Sigmoid colon (tissue), 7 donors: ENCODE data around the gene LPP. TPM values are rescaled to one million over a fixed set of nuclear protein-coding genes. Genes with fewer than 3 reads are reported as not detected.

ENCODE experiments used
- DNase-seq: peaks from one replicate; pipeline ENCODE4 v3.0.0-alpha.2; 2019
- H3K27ac ChIP-seq, 4 donors: fragments of 200-600 bp; sonication (generic); one replicate each; pipeline ENCODE4 v1.5.1; 2016 to 2019; ENCODE audit warnings: mild to moderate bottlenecking in 1 of 4
- H3K27me3 ChIP-seq, 3 donors: fragments of 200-600 bp; sonication (generic); one replicate each; pipeline ENCODE4 v1.5.1; 2019; ENCODE audit warnings: mild to moderate bottlenecking in 1 of 3
- H3K36me3 ChIP-seq, 4 donors: fragments of 200-600 bp; sonication (generic); one replicate each; pipeline ENCODE4 v1.5.1; 2016 to 2019
- H3K4me1 ChIP-seq, 4 donors: fragments of 200-600 bp; sonication (generic); one replicate each; pipeline ENCODE4 v1.5.1; 2017 to 2019
- H3K4me3 ChIP-seq, 4 donors: fragments of 200-600 bp; sonication (generic); one replicate each; pipeline ENCODE4 v1.5.1; 2017 to 2019; ENCODE audit warnings: mild to moderate bottlenecking in 2 of 4, moderate library complexity in 1 of 4
- H3K9me3 ChIP-seq, 4 donors: fragments of 200-600 bp in 3 of 4; sonication (generic) in 3 of 4; one replicate each; pipeline versions ENCODE4 v1.5.1 to v1.6.1; 2013 to 2019
- EP300 ChIP-seq, 4 donors: sonication (generic); formaldehyde crosslinking; IDR thresholded peaks; one replicate each; pipeline ENCODE4 v1.6.1; 2017; ENCODE audit warnings: antibody characterized with exemption in 4 of 4
- POLR2A ChIP-seq, 2 donors: fragments of 450-650 bp; IDR thresholded peaks; one replicate each; pipeline ENCODE4 v1.6.1; 2016; ENCODE audit warnings: antibody characterized with exemption in 2 of 2, mild to moderate bottlenecking in 2 of 2, moderate library complexity in 2 of 2
- POLR2AphosphoS5 ChIP-seq, 4 donors: sonication (generic); formaldehyde crosslinking; IDR thresholded peaks; one replicate each; pipeline ENCODE4 v1.6.1; 2017; ENCODE audit warnings: antibody characterized with exemption in 4 of 4
- WGBS, 2 donors: extraction: QIAGEN DNeasy Blood & Tissue Kit; methylation state at CpG; one replicate each; pipeline ENCODE4 v1.1.7; 2013; 5-methylcytosine and 5-hydroxymethylcytosine counted together
- intact Hi-C: fragments of 100-400 bp; cut with DNase I; formaldehyde crosslinking; loops from one replicate; pipeline ENCODE4 v1.15.1; 2023
- polyA plus RNA-seq, 3 donors: library from polyadenylated mRNA; stranded (reverse); fragments of 200-250 nt; gene quantifications; one replicate each; pipeline ENCODE4 v1.2.3, GENCODE V29; 2013
- total RNA-seq, 4 donors: library from RNA; depleted of rRNA; stranded (reverse); fragments of >200 nt; gene quantifications; one replicate each; pipeline ENCODE4 v1.1.0, GENCODE V29; 2016
- TF ChIP-seq, protein P1 (sequence below), 4 experiments: fragments of 450-650 bp in 3 of 4; fragments of 200-600 bp in 1 of 4; IDR thresholded peaks; one replicate each; pipeline ENCODE4 v1.5.1; 2016 to 2019; ENCODE audit warnings: antibody characterized with exemption in 4 of 4, mild to moderate bottlenecking in 3 of 4, moderate library complexity in 2 of 4
- donor health status: healthy with polysubstance abuse.
- donor health status: Bipolar disorder and iron deficiency.
- donor health status: healthy.

LPP gene
- total and polyA plus RNA-seq, 7 donors: 5.3 to 1,773 (median 824) TPM

DNA sequence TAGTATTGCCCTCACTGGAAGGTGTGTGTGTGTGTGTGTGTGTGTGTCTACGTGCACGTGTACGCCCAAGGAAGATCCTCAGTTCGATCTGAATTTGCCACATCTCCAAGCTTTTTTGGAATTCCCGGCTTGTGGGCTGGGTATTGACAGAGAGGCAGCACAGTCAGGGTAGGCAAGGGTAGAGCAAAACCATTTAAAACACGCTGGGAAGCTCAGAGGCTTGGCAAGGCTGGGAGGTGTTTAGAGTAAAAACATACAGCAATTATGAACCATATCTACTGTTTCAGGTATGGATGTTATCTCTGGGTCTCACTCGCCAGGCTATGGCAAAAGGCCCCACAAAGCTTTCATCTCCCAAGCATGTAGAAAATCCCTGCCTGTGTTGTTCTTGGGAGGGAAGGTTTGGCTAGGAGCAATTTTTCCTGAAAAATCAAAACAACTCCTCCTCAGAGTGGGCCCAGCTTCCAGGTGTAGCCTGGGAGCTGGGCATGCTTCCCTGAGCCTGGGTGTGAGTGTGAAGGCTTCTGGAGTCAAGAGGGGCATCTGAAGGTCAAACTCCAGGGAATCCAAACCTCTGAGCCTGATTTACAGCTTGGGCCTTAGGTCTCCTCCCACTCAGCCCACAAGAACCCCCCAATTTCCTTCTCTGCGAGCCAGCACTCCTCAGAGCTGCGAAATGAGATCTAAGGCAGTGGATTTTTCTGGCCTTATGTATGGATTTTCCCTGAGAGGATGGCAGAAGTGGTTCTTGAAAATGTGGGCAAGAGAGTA lies 773.0 kb downstream of the LPP start:
- intact Hi-C loops: no loop called here
- Histone ChIP-seq H3K36me3 (no peaks in the 10 kb centered on the region), H3K9me3 (no peaks in the 10 kb centered on the region), H3K27me3 (no peaks in the 10 kb centered on the region), H3K4me3 (no peak overlapping the region), H3K27ac (no peak overlapping the region), H3K4me1 (no peaks in the 10 kb centered on the region)
- WGBS, 2 donors: 94% methylated on average over 9 of the region's 9 CpGs
- DNase-seq: no peak
- TF ChIP-seq, protein P1, sequence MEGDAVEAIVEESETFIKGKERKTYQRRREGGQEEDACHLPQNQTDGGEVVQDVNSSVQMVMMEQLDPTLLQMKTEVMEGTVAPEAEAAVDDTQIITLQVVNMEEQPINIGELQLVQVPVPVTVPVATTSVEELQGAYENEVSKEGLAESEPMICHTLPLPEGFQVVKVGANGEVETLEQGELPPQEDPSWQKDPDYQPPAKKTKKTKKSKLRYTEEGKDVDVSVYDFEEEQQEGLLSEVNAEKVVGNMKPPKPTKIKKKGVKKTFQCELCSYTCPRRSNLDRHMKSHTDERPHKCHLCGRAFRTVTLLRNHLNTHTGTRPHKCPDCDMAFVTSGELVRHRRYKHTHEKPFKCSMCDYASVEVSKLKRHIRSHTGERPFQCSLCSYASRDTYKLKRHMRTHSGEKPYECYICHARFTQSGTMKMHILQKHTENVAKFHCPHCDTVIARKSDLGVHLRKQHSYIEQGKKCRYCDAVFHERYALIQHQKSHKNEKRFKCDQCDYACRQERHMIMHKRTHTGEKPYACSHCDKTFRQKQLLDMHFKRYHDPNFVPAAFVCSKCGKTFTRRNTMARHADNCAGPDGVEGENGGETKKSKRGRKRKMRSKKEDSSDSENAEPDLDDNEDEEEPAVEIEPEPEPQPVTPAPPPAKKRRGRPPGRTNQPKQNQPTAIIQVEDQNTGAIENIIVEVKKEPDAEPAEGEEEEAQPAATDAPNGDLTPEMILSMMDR (IDR thresholded peaks at IDR 0.05): no peak
- TF ChIP-seq POLR2A (IDR thresholded peaks at IDR 0.05) (no peak), EP300 (IDR thresholded peaks at IDR 0.05) (no peak)

DNA sequence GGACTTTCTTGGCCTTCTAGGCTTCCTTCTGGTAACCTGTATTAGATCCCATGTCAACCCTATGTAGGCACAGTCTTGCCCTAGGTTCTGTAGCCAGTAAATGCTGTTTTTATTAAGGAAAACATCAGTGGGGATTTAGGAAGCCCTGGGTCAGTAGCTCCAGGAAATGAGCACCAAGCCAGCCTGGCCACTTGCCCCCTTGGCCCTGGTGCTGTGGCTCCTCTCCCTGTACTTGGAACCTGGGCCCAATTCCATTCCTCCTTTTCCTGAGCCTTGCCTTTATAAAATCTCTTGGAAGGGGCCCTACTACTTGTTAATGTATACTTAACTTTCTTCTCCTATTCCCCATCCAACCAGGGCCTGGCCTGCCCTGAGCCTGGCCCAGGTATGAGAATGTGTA lies 774.0 kb downstream of the LPP start:
- Histone ChIP-seq H3K9me3 (no peaks in the 10 kb centered on the region), H3K36me3 (no peaks in the 10 kb centered on the region), H3K27me3 (no peaks in the 10 kb centered on the region), H3K4me1 (no peaks in the 10 kb centered on the region), H3K27ac (no peak overlapping the region), H3K4me3 (no peak overlapping the region)
- intact Hi-C loops: no loop called here
- TF ChIP-seq EP300 (IDR thresholded peaks at IDR 0.05): no peak
- TF ChIP-seq POLR2AphosphoS5 (IDR thresholded peaks at IDR 0.05): no peak
- TF ChIP-seq, protein P1 (IDR thresholded peaks at IDR 0.05): no peak
- no peak for TF ChIP-seq POLR2A (IDR thresholded peaks at IDR 0.05)
- no peak for DNase-seq

DNA sequence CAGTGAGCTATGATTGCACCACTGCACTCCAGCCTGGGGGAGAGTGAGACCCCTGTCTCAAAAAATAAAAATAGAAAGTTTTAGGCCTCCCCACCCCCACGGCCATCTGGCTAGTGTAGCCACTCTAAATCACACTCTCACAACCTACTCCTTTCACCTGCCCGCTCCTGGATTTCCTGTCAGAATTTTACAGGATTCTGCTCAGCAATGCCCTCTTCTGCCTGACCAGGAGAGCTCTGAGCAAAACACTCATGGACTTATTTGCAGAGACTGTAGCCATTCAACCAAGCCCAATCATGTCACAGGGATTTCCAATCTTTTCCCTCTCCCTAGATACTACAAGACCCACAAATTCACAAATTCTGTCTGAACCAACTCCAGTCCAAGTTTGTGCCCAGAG lies 775.2 kb downstream of the LPP start:
- Histone ChIP-seq H3K36me3 (no peaks in the 10 kb centered on the region), H3K27ac (no peak overlapping the region), H3K4me3 (no peak overlapping the region), H3K27me3 (no peaks in the 10 kb centered on the region), H3K9me3 (no peaks in the 10 kb centered on the region), H3K4me1 (no peaks in the 10 kb centered on the region)
- WGBS, 2 donors: 19 to 62% methylated on average over 2 of the region's 2 CpGs
- intact Hi-C loops: no loop called here
- DNase-seq: no peak
- TF ChIP-seq, protein P1 (IDR thresholded peaks at IDR 0.05): no peak
- TF ChIP-seq POLR2AphosphoS5 (IDR thresholded peaks at IDR 0.05) (no peak), POLR2A (IDR thresholded peaks at IDR 0.05) (no peak), EP300 (IDR thresholded peaks at IDR 0.05) (no peak)

DNA sequence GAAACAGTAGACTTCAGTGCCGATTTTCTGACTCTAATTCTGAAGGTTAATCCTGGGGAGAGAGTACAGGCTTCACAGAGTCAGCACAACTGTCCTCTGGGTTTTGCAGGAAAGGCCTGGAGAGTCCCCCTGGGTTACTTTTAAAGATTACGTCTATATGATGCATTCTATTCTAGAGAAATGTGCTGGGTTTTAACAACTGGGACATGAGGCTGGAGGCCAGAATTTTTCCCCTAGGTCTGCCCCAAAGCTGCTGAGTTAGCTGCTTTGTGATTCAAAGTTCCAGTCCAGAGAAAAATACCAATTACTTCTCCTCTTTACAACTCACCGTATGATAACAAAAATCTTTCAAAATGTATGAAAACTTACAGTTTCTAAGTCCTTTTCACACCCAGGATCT lies 777.1 kb downstream of the LPP start:
- intact Hi-C loops: no loop called here

More for the DNA sequence above, 777.1 kb downstream of the LPP start:
- Histone ChIP-seq H3K9me3 (no peaks in the 10 kb centered on the region), H3K27me3 (no peaks in the 10 kb centered on the region), H3K4me1 (no peaks in the 10 kb centered on the region), H3K4me3 (no peak overlapping the region), H3K27ac (no peak overlapping the region), H3K36me3 (no peaks in the 10 kb centered on the region)
- TF ChIP-seq POLR2A (IDR thresholded peaks at IDR 0.05) (no peak), EP300 (IDR thresholded peaks at IDR 0.05) (no peak), POLR2AphosphoS5 (IDR thresholded peaks at IDR 0.05) (no peak)
- TF ChIP-seq, protein P1 (IDR thresholded peaks at IDR 0.05): no peak
- 60 to 61% methylated on average over 3 of the region's 3 CpGs for WGBS, 2 donors
- DNase-seq: no peak
